Thoracic aorta (tissue), 2 donors: ENCODE results near the gene RASAL1. TPM values are rescaled to one million over a fixed set of nuclear protein-coding genes. Genes with fewer than 3 reads are reported as not detected.

Experiments used
- ATAC-seq: fragments of 150-250 bp; one replicate; pipeline ENCODE4 v1.8.0; 2017; ENCODE audit warnings: low read depth; ENCODE audit not compliant: insufficient number of reproducible peaks, low FRiP score
- DNase-seq: peaks from one replicate; pipeline ENCODE4 v3.0.0-alpha.2; 2020; ENCODE audit warnings: low spot score
- H3K27ac ChIP-seq, 2 donors: fragments of 200-600 bp; sonication (generic); 1 replicate in 1 of 2; 2 replicates in 1 of 2; pipeline ENCODE4 v1.5.1; 2016; ENCODE audit warnings: mild to moderate bottlenecking in 2 of 2, moderate library complexity in 2 of 2
- H3K27me3 ChIP-seq: fragments of 200-600 bp; sonication (generic); replicated peaks from 2 replicates; pipeline ENCODE4 v1.6.0; 2016; ENCODE audit warnings: mild to moderate bottlenecking; ENCODE audit not compliant: insufficient read depth
- H3K36me3 ChIP-seq: fragments of 200-600 bp; sonication (generic); one replicate; pipeline ENCODE4 v1.5.1; 2016
- H3K4me1 ChIP-seq, 2 donors: fragments of 200-600 bp; sonication (generic); 1 replicate in 1 of 2; 2 replicates in 1 of 2; pipeline versions ENCODE4 v1.5.1 to v1.6.0; 2016; ENCODE audit warnings: low read depth in 2 of 2, mild to moderate bottlenecking in 1 of 2; ENCODE audit not compliant: control insufficient read depth in 1 of 2
- H3K4me3 ChIP-seq: fragments of 200-600 bp; sonication (generic); 2 replicates; pipeline ENCODE4 v1.5.1; 2016; ENCODE audit warnings: mild to moderate bottlenecking
- H3K9me3 ChIP-seq: fragments of 200-600 bp; sonication (generic); 2 replicates; pipeline ENCODE4 v1.5.1; 2016
- CTCF ChIP-seq: fragments of 200-600 bp; sonication (generic); IDR thresholded peaks from one replicate; pipeline ENCODE4 v1.5.1; 2019; ENCODE audit warnings: antibody characterized with exemption
- total RNA-seq, 2 donors: library from RNA; depleted of rRNA; stranded (reverse); fragments of >200 nt; gene quantifications; one replicate each; pipeline versions ENCODE4 v1.1.0 to v1.2.3, GENCODE V29; 2016

RASAL1 gene
- total RNA-seq, 2 donors from 2014 or later = 2.0 TPM; not detected in 1

- Histone ChIP-seq H3K9me3 (no peaks in the 10 kb centered on the region), H3K36me3 (peaks cover 68% of the 10 kb centered on the region), H3K27ac (no peak overlapping the region), H3K4me1 (no peaks in the 10 kb centered on the region), H3K27me3 (no peaks in the 10 kb centered on the region), H3K4me3 (no peak overlapping the region)
- no peak for TF ChIP-seq CTCF
- ATAC-seq (no peak), DNase-seq (no peak)
These were observed 36.6 kb upstream of the RASAL1 start for GRCh38 chr12:113172185-113172584.

GRCh38 chr12:113171543-113171942 lies 36.0 kb upstream of the RASAL1 start:
- Histone ChIP-seq H3K4me3 (no peak overlapping the region), H3K9me3 (no peaks in the 10 kb centered on the region), H3K4me1 (no peaks in the 10 kb centered on the region), H3K27me3 (no peaks in the 10 kb centered on the region), H3K27ac (no peak overlapping the region), H3K36me3 (peaks cover 67% of the 10 kb centered on the region)
- ATAC-seq (no peak), DNase-seq (no peak)
- TF ChIP-seq CTCF = no peak

GRCh38 chr12:113170926-113171325 lies 35.4 kb upstream of the RASAL1 start:
- no peak for TF ChIP-seq CTCF
- H3K4me1 ChIP-seq = no peaks in the 10 kb centered on the region
- no peak overlapping the region for H3K27ac ChIP-seq
- H3K4me3 ChIP-seq = no peak overlapping the region
- no peak for ATAC-seq
- no peaks in the 10 kb centered on the region for H3K9me3 ChIP-seq
- H3K36me3 ChIP-seq = peaks cover 71% of the 10 kb centered on the region
- no peak for DNase-seq
- H3K27me3 ChIP-seq = no peaks in the 10 kb centered on the region

GRCh38 chr12:113170457-113170856 lies 34.9 kb upstream of the RASAL1 start:
- Histone ChIP-seq H3K4me3 (no peak overlapping the region), H3K36me3 (peaks cover 75% of the 10 kb centered on the region), H3K9me3 (no peaks in the 10 kb centered on the region), H3K4me1 (no peaks in the 10 kb centered on the region), H3K27ac (no peak overlapping the region), H3K27me3 (no peaks in the 10 kb centered on the region)
- TF ChIP-seq CTCF = no peak
- no peak for ATAC-seq
- DNase-seq = no peak

- no peak for TF ChIP-seq CTCF
- no peak for DNase-seq
- peaks cover 79% of the 10 kb centered on the region for H3K36me3 ChIP-seq
- no peaks in the 10 kb centered on the region for H3K4me1 ChIP-seq
- H3K27me3 ChIP-seq = no peaks in the 10 kb centered on the region
- no peak overlapping the region for H3K4me3 ChIP-seq
- no peak for ATAC-seq
- H3K9me3 ChIP-seq = no peaks in the 10 kb centered on the region
- H3K27ac ChIP-seq = no peak overlapping the region
These were observed 34.1 kb upstream of the RASAL1 start for GRCh38 chr12:113169697-113170096.
